Measurements from ENCODE around the gene LGALS3BP. TPM values are rescaled to one million over a fixed set of nuclear protein-coding genes. Genes with fewer than 3 reads are reported as not detected.

The LGALS3BP gene
- total and polyA plus RNA-seq, 2 of the 8 experiments (the other 6 are each of a cell fraction or from before 2014, with no cell fraction given): 56.1 to 61.6 TPM

- FAIRE-seq (no peak), DNase-seq (ENCODE audit: low read depth in 1 of 2, low spot score in 2 of 2) (no peak)
- CTCF ChIA-PET (ENCODE audit: partially characterized antibody): interaction anchor here (1.0 to 1.6 kb wide), 3 partner anchors 35 to 38 kb away, joined by 3 to 6 read pairs (median 4); no protein-coding TSS in a partner anchor
- Histone ChIP-seq H2BK5ac (ENCODE audit: low read depth, low read length) (no peak overlapping the region), H2AFZ (ENCODE audit: low read length) (no peak overlapping the region), H3K4me3 (ENCODE audit: extremely low read depth in 1 of 4, insufficient read depth in 2 of 4, low read depth in 3 of 4, low read length in 4 of 4) (no peak overlapping the region), H3K9me3 (ENCODE audit: insufficient read depth in 2 of 2, low read depth in 1 of 2, low read length in 1 of 2) (peaks cover 2 to 3% of the 10 kb centered on the region in 2 experiments; a peak in 2 of 4 replicates), H3K9ac (replicated peaks in 1 of 4; ENCODE audit: extremely low read depth in 1 of 4, low read depth in 3 of 4, low read length in 3 of 4) (no peak overlapping the region), H3K4ac (replicated peaks; ENCODE audit: insufficient read length, low read depth, low read length) (no peak overlapping the region), H3K14ac (ENCODE audit: insufficient read length) (no peak overlapping the region), H3K79me1 (ENCODE audit: low read depth, low read length) (peaks cover 19% of the 10 kb centered on the region), H4K5ac (ENCODE audit: insufficient read length, low read depth, low read length) (no peak overlapping the region), H3K18ac (ENCODE audit: extremely low read depth, low read length) (no peak overlapping the region), H2BK15ac (ENCODE audit: low read length) (no peak overlapping the region), H2BK12ac (ENCODE audit: low read depth, low read length) (no peak overlapping the region), H3K79me2 (ENCODE audit: control insufficient read depth in 1 of 2, insufficient read depth in 2 of 2, low read length in 2 of 2) (peaks cover 0 to 5% of the 10 kb centered on the region in 2 experiments; a peak in 1 of 4 replicates), H4K91ac (replicated peaks; ENCODE audit: insufficient read length, low read length) (no peak overlapping the region), H4K8ac (ENCODE audit: extremely low read depth, insufficient read depth, low read length) (no peak overlapping the region), H3K23ac (ENCODE audit: insufficient read length) (no peak overlapping the region), H3K23me2 (ENCODE audit: low read depth, low read length) (peaks cover 7% of the 10 kb centered on the region), H4K20me1 (replicated peaks in 1 of 2; ENCODE audit: control insufficient read depth in 1 of 2, insufficient read depth in 2 of 2, low read length in 2 of 2) (peaks cover 32 to 40% of the 10 kb centered on the region in 2 experiments), H3K27ac (ENCODE audit: low read depth, low read length) (no peak overlapping the region), H3K36me3 (ENCODE audit: control insufficient read depth in 2 of 4, insufficient read depth in 4 of 4, low read length in 3 of 4) (no peaks in the 10 kb centered on the region), H2BK120ac (replicated peaks; ENCODE audit: low read depth, low read length) (no peak overlapping the region), H3K4me1 (replicated peaks in 1 of 4; ENCODE audit: control insufficient read depth in 3 of 4, insufficient read depth in 4 of 4, low read length in 3 of 4) (peaks cover 0 to 10% (median 7%) of the 10 kb centered on the region in 4 experiments; a peak in 6 of 7 replicates), H3K4me2 (ENCODE audit: insufficient read depth in 1 of 2, low read depth in 2 of 2, low read length in 2 of 2) (peak overlapping the region in 1 of 2 experiments; percentile 62; a peak in 1 of 4 replicates), H3K56ac (replicated peaks; ENCODE audit: insufficient read length, low read depth, low read length) (no peak overlapping the region), H2AK5ac (ENCODE audit: low read depth, low read length) (no peak overlapping the region), H2BK20ac (ENCODE audit: low read length) (no peak overlapping the region), H3K27me3 (replicated peaks in 1 of 4; ENCODE audit: control insufficient read depth in 3 of 4, extremely low read depth in 1 of 4, insufficient read depth in 3 of 4, low read length in 3 of 4) (peaks cover 22 to 54% (median 52%) of the 10 kb centered on the region in 4 experiments)
- 88% methylated on average over 21 of the region's 21 CpGs; no CpG with 5 or more reads in 1 of the 2 experiments for WGBS, 2 experiments (ENCODE audit: extremely low coverage in 1 of 2, insufficient coverage in 1 of 2, insufficient read length in 1 of 2, insufficient replicate concordance in 2 of 2, low coverage in 1 of 2, low lambda C conversion rate in 2 of 2, missing lambda C conversion rate in 1 of 2)
- POLR2A ChIA-PET (ENCODE audit: partially characterized antibody): no interaction called here
- TF ChIP-seq PHF8 (conservative IDR thresholded peaks at IDR 0.05; ENCODE audit: low read depth, low read length): no peak
- no peak for TF ChIP-seq SRF (IDR thresholded peaks at IDR 0.05; ENCODE audit: low read depth, low read length)
- TF ChIP-seq MAFK (IDR thresholded peaks at IDR 0.05; ENCODE audit: low read depth, low read length): no peak
- no peak for TF ChIP-seq KDM5A (IDR thresholded peaks at IDR 0.05; ENCODE audit: low read length)
- no peak for TF ChIP-seq GABPA (IDR thresholded peaks at IDR 0.05; ENCODE audit: borderline replicate concordance, insufficient read depth, low read length)
- TF ChIP-seq SP1 (IDR thresholded peaks at IDR 0.05; ENCODE audit: low read depth, low read length): no peak
- TF ChIP-seq, protein P1, sequence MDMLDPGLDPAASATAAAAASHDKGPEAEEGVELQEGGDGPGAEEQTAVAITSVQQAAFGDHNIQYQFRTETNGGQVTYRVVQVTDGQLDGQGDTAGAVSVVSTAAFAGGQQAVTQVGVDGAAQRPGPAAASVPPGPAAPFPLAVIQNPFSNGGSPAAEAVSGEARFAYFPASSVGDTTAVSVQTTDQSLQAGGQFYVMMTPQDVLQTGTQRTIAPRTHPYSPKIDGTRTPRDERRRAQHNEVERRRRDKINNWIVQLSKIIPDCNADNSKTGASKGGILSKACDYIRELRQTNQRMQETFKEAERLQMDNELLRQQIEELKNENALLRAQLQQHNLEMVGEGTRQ (IDR thresholded peaks at IDR 0.05; ENCODE audit: low read length): no peak
- TF ChIP-seq TAF1 (IDR thresholded peaks at IDR 0.05; ENCODE audit: low read depth, low read length): no peak
- no peak for TF ChIP-seq CTBP2 (IDR thresholded peaks at IDR 0.05; ENCODE audit: borderline replicate concordance, insufficient read depth, insufficient read length, low read length)
- no peak for TF ChIP-seq BCL11A (IDR thresholded peaks at IDR 0.05; ENCODE audit: low read depth in 2 of 2, low read length in 2 of 2)
- no peak for TF ChIP-seq CHD2 (IDR thresholded peaks at IDR 0.05; ENCODE audit: low read length)
These were observed 28.0 kb upstream of the LGALS3BP start for GRCh38 chr17:79007504-79008381.

Measured in H1 (cell line).